D721Med (cell line): ENCODE results near the gene ARPC2.

ENCODE experiments used
- DNase-seq: peaks from one replicate; pipeline ENCODE4 v3.0.0; 2011; ENCODE audit warnings: low spot score; ENCODE audit not compliant: insufficient read length
- FAIRE-seq: peaks from 2 replicates; lab custom pipeline; 2011; peaks lifted over from hg19 to GRCh38; lab: Jason Lieb, UNC
- TF ChIP-seq, protein P1 (sequence below): IDR thresholded peaks from 2 replicates; pipeline ENCODE4 v1.5.1; 2012; ENCODE audit warnings: mild to moderate bottlenecking, control low read depth; ENCODE audit not compliant: insufficient read depth; ENCODE audit errors: missing control alignments

ARPC2 gene

GRCh38 chr2:218193701-218194100 is 23.3 kb upstream of the ARPC2 start:
- no peak for FAIRE-seq
- no peak for DNase-seq
- TF ChIP-seq, protein P1, sequence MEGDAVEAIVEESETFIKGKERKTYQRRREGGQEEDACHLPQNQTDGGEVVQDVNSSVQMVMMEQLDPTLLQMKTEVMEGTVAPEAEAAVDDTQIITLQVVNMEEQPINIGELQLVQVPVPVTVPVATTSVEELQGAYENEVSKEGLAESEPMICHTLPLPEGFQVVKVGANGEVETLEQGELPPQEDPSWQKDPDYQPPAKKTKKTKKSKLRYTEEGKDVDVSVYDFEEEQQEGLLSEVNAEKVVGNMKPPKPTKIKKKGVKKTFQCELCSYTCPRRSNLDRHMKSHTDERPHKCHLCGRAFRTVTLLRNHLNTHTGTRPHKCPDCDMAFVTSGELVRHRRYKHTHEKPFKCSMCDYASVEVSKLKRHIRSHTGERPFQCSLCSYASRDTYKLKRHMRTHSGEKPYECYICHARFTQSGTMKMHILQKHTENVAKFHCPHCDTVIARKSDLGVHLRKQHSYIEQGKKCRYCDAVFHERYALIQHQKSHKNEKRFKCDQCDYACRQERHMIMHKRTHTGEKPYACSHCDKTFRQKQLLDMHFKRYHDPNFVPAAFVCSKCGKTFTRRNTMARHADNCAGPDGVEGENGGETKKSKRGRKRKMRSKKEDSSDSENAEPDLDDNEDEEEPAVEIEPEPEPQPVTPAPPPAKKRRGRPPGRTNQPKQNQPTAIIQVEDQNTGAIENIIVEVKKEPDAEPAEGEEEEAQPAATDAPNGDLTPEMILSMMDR, result no peak

GRCh38 chr2:218194880-218195279 is 22.1 kb upstream of the ARPC2 start:
- no peak for FAIRE-seq
- no peak for DNase-seq
- TF ChIP-seq, protein P1, result no peak

DNA sequence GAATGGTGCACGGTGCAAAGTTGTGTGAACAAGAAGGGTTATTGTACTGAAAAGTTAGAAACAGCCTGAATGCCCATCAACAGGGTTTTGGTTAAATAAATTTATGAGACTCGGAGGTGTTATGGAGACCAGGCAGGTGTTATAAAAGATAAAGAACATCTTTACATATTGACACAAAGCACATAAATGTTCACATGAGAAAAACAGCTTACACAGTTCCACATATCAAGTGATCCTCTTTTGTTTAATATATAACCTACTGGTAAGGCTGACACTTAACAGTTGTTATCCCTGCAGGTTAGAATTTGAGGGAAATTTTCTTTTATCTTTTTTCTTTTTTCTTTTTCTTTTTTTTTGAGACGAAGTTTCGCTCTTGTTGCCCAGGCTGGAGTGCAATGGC is 20.0 kb upstream of the ARPC2 start:
- TF ChIP-seq, protein P1, result no peak
- DNase-seq, result no peak
- FAIRE-seq, result no peak

GRCh38 chr2:218202266-218202665 is 14.7 kb upstream of the ARPC2 start:
- FAIRE-seq, result no peak
- DNase-seq, result no peak
- TF ChIP-seq, protein P1, result no peak

GRCh38 chr2:218209078-218209477 is 7.9 kb upstream of the ARPC2 start:
- FAIRE-seq (no peak), DNase-seq (no peak)
- TF ChIP-seq, protein P1, result no peak

- TF ChIP-seq, protein P1, result no peak
- FAIRE-seq, result no peak
- DNase-seq, result no peak
These were observed 2.9 kb upstream of the ARPC2 start for GRCh38 chr2:218214116-218214515.

DNA sequence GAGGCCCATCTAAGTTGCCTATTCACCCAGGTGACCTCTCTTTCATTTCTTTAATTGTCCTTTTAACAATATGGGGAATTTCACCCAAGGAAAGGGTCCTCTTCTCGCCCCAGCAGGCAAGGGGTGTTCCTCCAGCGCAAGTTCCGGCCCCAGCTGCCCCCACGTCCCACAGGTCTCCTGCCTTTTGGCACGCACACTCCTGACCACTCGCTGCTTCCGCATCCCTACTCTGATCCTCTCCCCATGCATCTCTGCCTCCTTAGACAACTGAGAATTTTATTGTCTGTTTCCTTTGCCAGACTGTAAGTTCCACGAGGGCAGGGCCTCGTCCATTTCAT is 684 bp upstream of the ARPC2 start:
- DNase-seq, result no peak
- no peak for FAIRE-seq
- TF ChIP-seq, protein P1, result no peak
